GM12878 (cell line): ENCODE measurements around the gene KMT2B. TPM values are rescaled to one million over a fixed set of nuclear protein-coding genes. Genes with fewer than 3 reads are reported as not detected.

Experiments
- ATAC-seq: fragments of 200-7000 bp; cut with Tn5 transposase; 3 replicates; pipeline ENCODE4 v1.9.1; 2020; ENCODE audit warnings: mild to moderate bottlenecking, moderate library complexity
- BruUV-seq: library from RNA; stranded (reverse); fragments of 400-500 nt; replicated peaks from 2 replicates; lab custom pipeline; 2021; lab: Mats Ljungman, UMichigan
- CTCF ChIA-PET: fragments of 300-600 bp; sonication (Branson Sonifier 250); formaldehyde crosslinking; extraction: SDS; loops from one replicate; lab custom pipeline; 2021; ENCODE audit warnings: inconsistent platforms; lab: Yijun Ruan, JAX
- POLR2A ChIA-PET: fragments of 350-600 bp; formaldehyde crosslinking; extraction: SDS; loops from one replicate; lab custom pipeline; 2021; ENCODE audit warnings: inconsistent platforms; lab: Charles Lee
- RAD21 ChIA-PET: fragments of 300-600 bp; sonication (Branson Sonifier 250); formaldehyde crosslinking; loops from one replicate; lab custom pipeline; 2023; ENCODE audit warnings: antibody characterized with exemption; ENCODE audit not compliant: unreplicated experiment; lab: Charles Lee
- SMC1A ChIA-PET: fragments of 300-600 bp; sonication (Branson Sonifier 250); formaldehyde crosslinking; loops from one replicate; lab custom pipeline; 2023; ENCODE audit not compliant: unreplicated experiment, uncharacterized antibody; lab: Charles Lee
- DNase-seq: peaks from one replicate; pipeline ENCODE4 v3.0.0-alpha.2; 2011; ENCODE audit warnings: low read depth, low spot score
- FAIRE-seq: peaks from 3 replicates; lab custom pipeline; 2011; peaks lifted over from hg19 to GRCh38; lab: Jason Lieb, UNC
- H2AFZ ChIP-seq: 2 replicates; pipeline ENCODE4 v1.6.0; 2011; ENCODE audit warnings: low read depth, low read length, control low read depth; ENCODE audit not compliant: control insufficient read depth
- H3K27ac ChIP-seq: 2 replicates; pipeline ENCODE4 v1.5.1; 2011; ENCODE audit warnings: control low read depth; ENCODE audit not compliant: control insufficient read depth, insufficient read depth
- H3K27me3 ChIP-seq, 2 experiments: replicated peaks in 1 of 2; 2 replicates each; pipeline versions ENCODE4 v1.6.0 to v1.6.1; 2011; ENCODE audit warnings: low read length in 1 of 2; ENCODE audit not compliant: control insufficient read depth in 2 of 2, insufficient read depth in 2 of 2
- H3K36me3 ChIP-seq, 2 experiments: 2 replicates each; pipeline ENCODE4 v1.5.1; 2011; ENCODE audit warnings: low read length in 1 of 2; ENCODE audit not compliant: control insufficient read depth in 2 of 2, insufficient read depth in 2 of 2
- H3K4me1 ChIP-seq: 2 replicates; pipeline ENCODE4 v1.6.1; 2011; ENCODE audit warnings: mild to moderate bottlenecking, low read length, moderate library complexity, mixed read lengths; ENCODE audit not compliant: control insufficient read depth, insufficient read depth
- H3K4me2 ChIP-seq: 2 replicates; pipeline ENCODE4 v1.6.0; 2011; ENCODE audit warnings: control low read depth; ENCODE audit not compliant: control insufficient read depth, insufficient read depth
- H3K4me3 ChIP-seq: fragments of 200-600 bp; sonication (generic); 2 replicates; pipeline ENCODE4 v1.5.1; 2016
- H3K79me2 ChIP-seq: 2 replicates; pipeline ENCODE4 v1.6.0; 2011; ENCODE audit warnings: low read length; ENCODE audit not compliant: control insufficient read depth, insufficient read depth
- H3K9ac ChIP-seq: 2 replicates; pipeline ENCODE4 v1.8.0; 2011; ENCODE audit warnings: low read length, control low read depth, mixed read lengths; ENCODE audit not compliant: control insufficient read depth, insufficient read depth
- H3K9me3 ChIP-seq: replicated peaks from 3 replicates; pipeline ENCODE4 v1.5.1; 2011; ENCODE audit warnings: mild to moderate bottlenecking, low read length; ENCODE audit not compliant: control insufficient read depth, insufficient read depth
- H4K20me1 ChIP-seq: 2 replicates; pipeline ENCODE4 v1.6.0; 2011; ENCODE audit not compliant: control insufficient read depth, insufficient read depth
- ATF7 ChIP-seq: fragments of 450-650 bp; IDR thresholded peaks from 2 replicates; pipeline ENCODE4 v1.6.1; 2016; ENCODE audit warnings: low read depth, mild to moderate bottlenecking
- BCL3 ChIP-seq: IDR thresholded peaks from 2 replicates; pipeline ENCODE4 v1.6.1; 2011; ENCODE audit warnings: borderline replicate concordance, low read depth, mild to moderate bottlenecking, moderate library complexity, low read length; ENCODE audit not compliant: insufficient read depth, poor library complexity, severe bottlenecking
- CBX3 ChIP-seq: fragments of 200-600 bp; sonication (generic); IDR thresholded peaks from 2 replicates; pipeline ENCODE4 v1.6.1; 2016; ENCODE audit warnings: low read depth, borderline replicate concordance
- CEBPB ChIP-seq, 2 experiments: fragments of 150-350 bp in 1 of 2; IDR thresholded peaks; 2 replicates each; pipeline ENCODE4 v1.6.1; 2012 to 2014; ENCODE audit warnings: low read depth in 2 of 2, low read length in 2 of 2, borderline replicate concordance in 1 of 2, inconsistent platforms in 1 of 2
- EZH2 ChIP-seq: IDR thresholded peaks from 2 replicates; pipeline ENCODE4 v1.6.1; 2012; ENCODE audit warnings: low read depth, mild to moderate bottlenecking, control low read depth, inconsistent platforms, low read length, borderline replicate concordance; ENCODE audit not compliant: control insufficient read depth
- MYC ChIP-seq: IDR thresholded peaks from 2 replicates; pipeline ENCODE4 v1.6.1; 2011; ENCODE audit warnings: mild to moderate bottlenecking, low read length, moderate library complexity, inconsistent platforms; ENCODE audit not compliant: insufficient read depth, insufficient replicate concordance, insufficient read length, severe bottlenecking
- NFIC ChIP-seq: IDR thresholded peaks from 2 replicates; pipeline ENCODE4 v1.6.1; 2012; ENCODE audit warnings: low read depth, mild to moderate bottlenecking, inconsistent platforms, low read length, moderate library complexity
- NFXL1 ChIP-seq: fragments of 450-650 bp; IDR thresholded peaks from 2 replicates; pipeline ENCODE4 v1.6.1; 2017; ENCODE audit warnings: antibody characterized with exemption, mild to moderate bottlenecking, borderline replicate concordance
- SRF ChIP-seq, 2 experiments: IDR thresholded peaks; 2 replicates each; pipeline ENCODE4 v1.6.1; 2011; ENCODE audit warnings: low read depth in 2 of 2, low read length in 2 of 2, mild to moderate bottlenecking in 1 of 2, moderate library complexity in 1 of 2
- TARDBP ChIP-seq: IDR thresholded peaks from 2 replicates; pipeline ENCODE4 v1.6.1; 2016; ENCODE audit warnings: borderline replicate concordance
- TCF12 ChIP-seq: IDR thresholded peaks from 2 replicates; pipeline ENCODE4 v1.6.1; 2011; ENCODE audit warnings: low read depth, mild to moderate bottlenecking, low read length
- USF1 ChIP-seq: IDR thresholded peaks from 2 replicates; pipeline ENCODE4 v1.6.1; 2011; ENCODE audit warnings: borderline replicate concordance, low read depth, mild to moderate bottlenecking, moderate library complexity, mixed read lengths, low read length; ENCODE audit not compliant: insufficient read depth; ENCODE audit errors: extremely low read length
- ZNF217 ChIP-seq: fragments of 450-650 bp; IDR thresholded peaks from 2 replicates; pipeline ENCODE4 v1.6.1; 2017; ENCODE audit warnings: antibody characterized with exemption, mild to moderate bottlenecking
- WGBS: methylation state at CpG from one replicate; pipeline ENCODE4 v1.1.6; 2016; ENCODE audit warnings: low lambda C conversion rate; ENCODE audit not compliant: insufficient replicate concordance, insufficient coverage; ENCODE audit errors: missing lambda C conversion rate; 5-methylcytosine and 5-hydroxymethylcytosine counted together
- in situ Hi-C: fragments of 300-500 bp; cut with MboI; formaldehyde crosslinking; loops from 9 replicates; pipeline ENCODE4 v1.14.3; 2018; ENCODE audit warnings: mixed read lengths
- intact Hi-C: fragments of 100-400 bp; cut with micrococcal nuclease; formaldehyde crosslinking; loops from one replicate; pipeline ENCODE4 v1.14.2; 2022; ENCODE audit not compliant: unreplicated experiment
- polyA plus RNA-seq, 11 experiments: library from polyadenylated mRNA; depleted of rRNA in 4 of 11; unstranded in 6 of 11; stranded (reverse) in 5 of 11; fragments of >200 nt; fragmentation: Nextera tagmentation in 4 of 11; fragmentation: Illumina TruSeq in 1 of 11; extraction: Ambion mirVana in 4 of 11; extraction: Trizol in 1 of 11; gene quantifications; 1 replicate in 1 of 11; 2 replicates in 10 of 11; pipeline versions ENCODE4 v1.2.1 to v1.2.3, GENCODE V29; 2011 to 2016; ENCODE audit warnings: inconsistent platforms in 2 of 11, missing spikeins in 2 of 11, low read depth in 1 of 11
- total RNA-seq, 4 experiments: library from RNA; depleted of rRNA in 3 of 4; stranded (reverse); fragments of >200 nt in 3 of 4; fragmentation: Illumina TruSeq in 1 of 4; extraction: Trizol in 1 of 4; gene quantifications; 2 replicates each; pipeline versions ENCODE4 v1.2.1 to v1.2.3, GENCODE V29; 2013 to 2021

Gene KMT2B
- total and polyA plus RNA-seq, 10 of the 15 experiments (the other 5 are each of a cell fraction or from before 2014, with no cell fraction given) = 0.71 to 35.6 (median 6.0) TPM

DNA sequence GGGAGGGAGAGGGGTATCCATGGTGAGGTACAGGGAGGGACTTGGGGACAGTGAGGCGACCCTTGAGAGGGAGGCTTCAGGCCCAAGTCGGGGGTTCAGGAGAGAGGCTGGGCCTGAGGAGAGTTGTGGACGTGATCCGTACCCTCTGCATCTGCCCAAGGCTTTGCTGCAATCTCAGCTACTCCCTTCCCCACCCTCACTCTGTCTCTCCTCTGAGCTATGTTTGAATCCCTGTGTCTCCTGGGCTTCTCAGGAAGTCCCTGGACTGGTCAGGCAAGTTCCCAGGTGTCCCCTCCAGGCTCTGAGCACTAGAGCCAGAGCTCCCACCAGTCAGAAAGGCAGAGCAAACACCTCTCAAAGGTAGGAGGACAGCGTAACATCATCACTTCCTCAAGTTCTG is 32.4 kb downstream of the KMT2B start:
- H3K9ac ChIP-seq = no peak overlapping the region
- peaks cover 0 to 2% of the 10 kb centered on the region in 2 experiments; a peak in 2 of 4 replicates for H3K36me3 ChIP-seq
- intact Hi-C loops (no loop called here), in situ Hi-C loops (no loop called here)
- H3K4me3 ChIP-seq = no peak overlapping the region
- CTCF ChIA-PET = no interaction called here
- no peaks in the 10 kb centered on the region for H4K20me1 ChIP-seq
- POLR2A ChIA-PET = interaction anchor here (0.6 to 1.5 kb wide), 4 partner anchors 7 to 174 kb away, joined by 3 to 5 read pairs (median 3); no protein-coding TSS in a partner anchor
- H2AFZ ChIP-seq = no peak overlapping the region
- 91% methylated on average over 5 of the region's 5 CpGs for WGBS
- H3K79me2 ChIP-seq = peaks cover 9% of the 10 kb centered on the region
- H3K27me3 ChIP-seq = no peaks in the 10 kb centered on the region
- TF ChIP-seq USF1 = no peak
- no peak for TF ChIP-seq NFIC
- TF ChIP-seq EZH2 = no peak
- TF ChIP-seq BCL3 = no peak
- no peak for TF ChIP-seq NFXL1
- no peak for TF ChIP-seq TCF12
- no peak for TF ChIP-seq SRF (IDR thresholded peaks at IDR 0.05; ENCODE audit: low read depth in 2 of 2, low read length in 2 of 2)
- TF ChIP-seq CEBPB (IDR thresholded peaks at IDR 0.05; ENCODE audit: borderline replicate concordance in 1 of 2, low read depth in 2 of 2, low read length in 2 of 2) = no peak
- TF ChIP-seq ATF7 = no peak
- TF ChIP-seq ZNF217 = no peak
- TF ChIP-seq MYC = no peak
- TF ChIP-seq TARDBP = no peak
- TF ChIP-seq CBX3 = no peak
- no TSS peak for BruUV-seq
- SMC1A ChIA-PET = no interaction called here
- H3K9me3 ChIP-seq = no peaks in the 10 kb centered on the region
- ATAC-seq (no peak), DNase-seq (no peak), FAIRE-seq (no peak)
- no peak overlapping the region for H3K4me2 ChIP-seq
- peaks cover 8% of the 10 kb centered on the region; the same call in 1 of the 2 replicates for H3K4me1 ChIP-seq
- RAD21 ChIA-PET = interaction anchor here (0.8 kb wide), 1 partner anchor 130 kb away, joined by 4 read pairs; no protein-coding TSS in a partner anchor
- H3K27ac ChIP-seq = no peak overlapping the region
